H1 (cell line): ENCODE measurements around the gene LRRC40.

ENCODE experiments used
- CBX5 ChIP-seq: fragments of 300-800, 300-1000 bp; sonication (generic); IDR thresholded peaks from 2 replicates; pipeline ENCODE4 v1.7.1; 2016; ENCODE audit warnings: antibody characterized with exemption, low read length, low read depth
- CHD1 ChIP-seq: IDR thresholded peaks from 2 replicates; pipeline ENCODE4 v1.6.1; 2012; ENCODE audit warnings: low read depth, low read length, improper control_type of control experiment
- EZH2 ChIP-seq: fragments of 200-600 bp; sonication (generic); IDR thresholded peaks from 2 replicates; pipeline ENCODE4 v1.7.1; 2012; ENCODE audit warnings: low read depth, mild to moderate bottlenecking, moderate library complexity, low read length, inconsistent platforms; ENCODE audit not compliant: severe bottlenecking
- GTF2F1 ChIP-seq: IDR thresholded peaks from 2 replicates; pipeline ENCODE4 v1.6.1; 2012; ENCODE audit warnings: low read depth, low read length, improper control_type of control experiment, borderline replicate concordance
- JUND ChIP-seq: IDR thresholded peaks from 2 replicates; pipeline ENCODE4 v1.6.1; 2011; ENCODE audit warnings: mild to moderate bottlenecking, improper control_type of control experiment, low read length
- KDM1A ChIP-seq: fragments of 200-600, 300-600 bp; sonication (generic); IDR thresholded peaks from 2 replicates; pipeline ENCODE4 v1.7.1; 2016; ENCODE audit warnings: mild to moderate bottlenecking, low read length, borderline replicate concordance
- POLR2A ChIP-seq, 2 experiments: IDR thresholded peaks; 1 replicate in 1 of 2; 2 replicates in 1 of 2; pipeline ENCODE4 v1.6.1; 2011; ENCODE audit warnings: low read depth in 2 of 2, low read length in 2 of 2, mild to moderate bottlenecking in 2 of 2; ENCODE audit errors: control extremely low read depth in 1 of 2
- POLR2AphosphoS5 ChIP-seq: IDR thresholded peaks from 2 replicates; pipeline ENCODE4 v1.6.1; 2011; ENCODE audit warnings: low read depth, low read length
- TBP ChIP-seq: IDR thresholded peaks from 2 replicates; pipeline ENCODE4 v1.6.1; 2011; ENCODE audit warnings: low read depth, low read length, improper control_type of control experiment
- TF ChIP-seq, protein P1 (sequence below), 3 experiments: IDR thresholded peaks; 1 replicate in 2 of 3; 2 replicates in 1 of 3; pipeline versions ENCODE4 v1.5.1 to v1.6.1; 2011; ENCODE audit warnings: low read length in 3 of 3, mild to moderate bottlenecking in 3 of 3, inconsistent platforms in 2 of 3, low read depth in 1 of 3, moderate library complexity in 1 of 3; ENCODE audit not compliant: insufficient read depth in 1 of 3; ENCODE audit errors: control extremely low read depth in 1 of 3
- TF ChIP-seq, protein P2 (sequence below): IDR thresholded peaks from 2 replicates; pipeline ENCODE4 v1.6.1; 2012; ENCODE audit warnings: inconsistent platforms
- TF ChIP-seq, protein P3 (sequence below): fragments of 300-600 bp; sonication (generic); IDR thresholded peaks from 2 replicates; pipeline ENCODE4 v1.7.1; 2012; ENCODE audit warnings: low read length, moderate library complexity, mild to moderate bottlenecking, inconsistent platforms; ENCODE audit not compliant: insufficient replicate concordance

DNA sequence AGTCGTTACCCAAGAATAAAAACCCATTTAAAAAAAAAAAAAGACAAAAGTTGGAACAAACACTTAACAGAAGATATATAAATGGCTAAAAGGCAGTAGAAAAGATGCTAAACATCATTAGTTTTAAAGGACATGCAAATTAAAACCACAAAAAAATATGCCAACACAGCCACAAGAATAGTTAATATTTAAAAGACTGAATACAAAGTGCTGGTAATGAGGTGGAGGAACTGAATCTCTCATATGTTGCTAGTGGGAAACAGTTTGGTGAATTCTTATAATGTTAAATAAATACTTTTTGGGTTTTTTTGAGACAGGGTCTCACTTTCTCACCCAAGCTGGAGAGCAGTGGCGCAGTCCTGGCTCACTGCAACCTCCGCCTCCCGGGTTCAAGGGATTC lies 10.0 kb downstream of the LRRC40 start:
- no peak for TF ChIP-seq POLR2A (IDR thresholded peaks at IDR 0.05; ENCODE audit: control extremely low read depth in 1 of 2, low read depth in 2 of 2, low read length in 2 of 2)
- TF ChIP-seq EZH2 = no peak
- TF ChIP-seq KDM1A = no peak
- TF ChIP-seq, protein P1, sequence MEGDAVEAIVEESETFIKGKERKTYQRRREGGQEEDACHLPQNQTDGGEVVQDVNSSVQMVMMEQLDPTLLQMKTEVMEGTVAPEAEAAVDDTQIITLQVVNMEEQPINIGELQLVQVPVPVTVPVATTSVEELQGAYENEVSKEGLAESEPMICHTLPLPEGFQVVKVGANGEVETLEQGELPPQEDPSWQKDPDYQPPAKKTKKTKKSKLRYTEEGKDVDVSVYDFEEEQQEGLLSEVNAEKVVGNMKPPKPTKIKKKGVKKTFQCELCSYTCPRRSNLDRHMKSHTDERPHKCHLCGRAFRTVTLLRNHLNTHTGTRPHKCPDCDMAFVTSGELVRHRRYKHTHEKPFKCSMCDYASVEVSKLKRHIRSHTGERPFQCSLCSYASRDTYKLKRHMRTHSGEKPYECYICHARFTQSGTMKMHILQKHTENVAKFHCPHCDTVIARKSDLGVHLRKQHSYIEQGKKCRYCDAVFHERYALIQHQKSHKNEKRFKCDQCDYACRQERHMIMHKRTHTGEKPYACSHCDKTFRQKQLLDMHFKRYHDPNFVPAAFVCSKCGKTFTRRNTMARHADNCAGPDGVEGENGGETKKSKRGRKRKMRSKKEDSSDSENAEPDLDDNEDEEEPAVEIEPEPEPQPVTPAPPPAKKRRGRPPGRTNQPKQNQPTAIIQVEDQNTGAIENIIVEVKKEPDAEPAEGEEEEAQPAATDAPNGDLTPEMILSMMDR (IDR thresholded peaks at IDR 0.05; ENCODE audit: control extremely low read depth in 1 of 3, insufficient read depth in 1 of 3, low read depth in 1 of 3, low read length in 3 of 3) = no peak
- no peak for TF ChIP-seq GTF2F1
- TF ChIP-seq POLR2AphosphoS5 = no peak
- TF ChIP-seq, protein P2, sequence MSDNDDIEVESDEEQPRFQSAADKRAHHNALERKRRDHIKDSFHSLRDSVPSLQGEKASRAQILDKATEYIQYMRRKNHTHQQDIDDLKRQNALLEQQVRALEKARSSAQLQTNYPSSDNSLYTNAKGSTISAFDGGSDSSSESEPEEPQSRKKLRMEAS = no peak
- TF ChIP-seq, protein P3, sequence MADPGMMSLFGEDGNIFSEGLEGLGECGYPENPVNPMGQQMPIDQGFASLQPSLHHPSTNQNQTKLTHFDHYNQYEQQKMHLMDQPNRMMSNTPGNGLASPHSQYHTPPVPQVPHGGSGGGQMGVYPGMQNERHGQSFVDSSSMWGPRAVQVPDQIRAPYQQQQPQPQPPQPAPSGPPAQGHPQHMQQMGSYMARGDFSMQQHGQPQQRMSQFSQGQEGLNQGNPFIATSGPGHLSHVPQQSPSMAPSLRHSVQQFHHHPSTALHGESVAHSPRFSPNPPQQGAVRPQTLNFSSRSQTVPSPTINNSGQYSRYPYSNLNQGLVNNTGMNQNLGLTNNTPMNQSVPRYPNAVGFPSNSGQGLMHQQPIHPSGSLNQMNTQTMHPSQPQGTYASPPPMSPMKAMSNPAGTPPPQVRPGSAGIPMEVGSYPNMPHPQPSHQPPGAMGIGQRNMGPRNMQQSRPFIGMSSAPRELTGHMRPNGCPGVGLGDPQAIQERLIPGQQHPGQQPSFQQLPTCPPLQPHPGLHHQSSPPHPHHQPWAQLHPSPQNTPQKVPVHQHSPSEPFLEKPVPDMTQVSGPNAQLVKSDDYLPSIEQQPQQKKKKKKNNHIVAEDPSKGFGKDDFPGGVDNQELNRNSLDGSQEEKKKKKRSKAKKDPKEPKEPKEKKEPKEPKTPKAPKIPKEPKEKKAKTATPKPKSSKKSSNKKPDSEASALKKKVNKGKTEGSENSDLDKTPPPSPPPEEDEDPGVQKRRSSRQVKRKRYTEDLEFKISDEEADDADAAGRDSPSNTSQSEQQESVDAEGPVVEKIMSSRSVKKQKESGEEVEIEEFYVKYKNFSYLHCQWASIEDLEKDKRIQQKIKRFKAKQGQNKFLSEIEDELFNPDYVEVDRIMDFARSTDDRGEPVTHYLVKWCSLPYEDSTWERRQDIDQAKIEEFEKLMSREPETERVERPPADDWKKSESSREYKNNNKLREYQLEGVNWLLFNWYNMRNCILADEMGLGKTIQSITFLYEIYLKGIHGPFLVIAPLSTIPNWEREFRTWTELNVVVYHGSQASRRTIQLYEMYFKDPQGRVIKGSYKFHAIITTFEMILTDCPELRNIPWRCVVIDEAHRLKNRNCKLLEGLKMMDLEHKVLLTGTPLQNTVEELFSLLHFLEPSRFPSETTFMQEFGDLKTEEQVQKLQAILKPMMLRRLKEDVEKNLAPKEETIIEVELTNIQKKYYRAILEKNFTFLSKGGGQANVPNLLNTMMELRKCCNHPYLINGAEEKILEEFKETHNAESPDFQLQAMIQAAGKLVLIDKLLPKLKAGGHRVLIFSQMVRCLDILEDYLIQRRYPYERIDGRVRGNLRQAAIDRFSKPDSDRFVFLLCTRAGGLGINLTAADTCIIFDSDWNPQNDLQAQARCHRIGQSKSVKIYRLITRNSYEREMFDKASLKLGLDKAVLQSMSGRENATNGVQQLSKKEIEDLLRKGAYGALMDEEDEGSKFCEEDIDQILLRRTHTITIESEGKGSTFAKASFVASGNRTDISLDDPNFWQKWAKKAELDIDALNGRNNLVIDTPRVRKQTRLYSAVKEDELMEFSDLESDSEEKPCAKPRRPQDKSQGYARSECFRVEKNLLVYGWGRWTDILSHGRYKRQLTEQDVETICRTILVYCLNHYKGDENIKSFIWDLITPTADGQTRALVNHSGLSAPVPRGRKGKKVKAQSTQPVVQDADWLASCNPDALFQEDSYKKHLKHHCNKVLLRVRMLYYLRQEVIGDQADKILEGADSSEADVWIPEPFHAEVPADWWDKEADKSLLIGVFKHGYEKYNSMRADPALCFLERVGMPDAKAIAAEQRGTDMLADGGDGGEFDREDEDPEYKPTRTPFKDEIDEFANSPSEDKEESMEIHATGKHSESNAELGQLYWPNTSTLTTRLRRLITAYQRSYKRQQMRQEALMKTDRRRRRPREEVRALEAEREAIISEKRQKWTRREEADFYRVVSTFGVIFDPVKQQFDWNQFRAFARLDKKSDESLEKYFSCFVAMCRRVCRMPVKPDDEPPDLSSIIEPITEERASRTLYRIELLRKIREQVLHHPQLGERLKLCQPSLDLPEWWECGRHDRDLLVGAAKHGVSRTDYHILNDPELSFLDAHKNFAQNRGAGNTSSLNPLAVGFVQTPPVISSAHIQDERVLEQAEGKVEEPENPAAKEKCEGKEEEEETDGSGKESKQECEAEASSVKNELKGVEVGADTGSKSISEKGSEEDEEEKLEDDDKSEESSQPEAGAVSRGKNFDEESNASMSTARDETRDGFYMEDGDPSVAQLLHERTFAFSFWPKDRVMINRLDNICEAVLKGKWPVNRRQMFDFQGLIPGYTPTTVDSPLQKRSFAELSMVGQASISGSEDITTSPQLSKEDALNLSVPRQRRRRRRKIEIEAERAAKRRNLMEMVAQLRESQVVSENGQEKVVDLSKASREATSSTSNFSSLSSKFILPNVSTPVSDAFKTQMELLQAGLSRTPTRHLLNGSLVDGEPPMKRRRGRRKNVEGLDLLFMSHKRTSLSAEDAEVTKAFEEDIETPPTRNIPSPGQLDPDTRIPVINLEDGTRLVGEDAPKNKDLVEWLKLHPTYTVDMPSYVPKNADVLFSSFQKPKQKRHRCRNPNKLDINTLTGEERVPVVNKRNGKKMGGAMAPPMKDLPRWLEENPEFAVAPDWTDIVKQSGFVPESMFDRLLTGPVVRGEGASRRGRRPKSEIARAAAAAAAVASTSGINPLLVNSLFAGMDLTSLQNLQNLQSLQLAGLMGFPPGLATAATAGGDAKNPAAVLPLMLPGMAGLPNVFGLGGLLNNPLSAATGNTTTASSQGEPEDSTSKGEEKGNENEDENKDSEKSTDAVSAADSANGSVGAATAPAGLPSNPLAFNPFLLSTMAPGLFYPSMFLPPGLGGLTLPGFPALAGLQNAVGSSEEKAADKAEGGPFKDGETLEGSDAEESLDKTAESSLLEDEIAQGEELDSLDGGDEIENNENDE = no peak
- no peak for TF ChIP-seq TBP
- no peak for TF ChIP-seq CHD1
- no peak for TF ChIP-seq JUND
- TF ChIP-seq CBX5 = no peak
